ENCODE measurements around the gene CYP4Z1. TPM values are rescaled to one million over a fixed set of nuclear protein-coding genes. Genes with fewer than 3 reads are reported as not detected.
"Not testable (repeated sequence)": the region's sequence is repeated elsewhere in the genome, so short reads cannot be mapped to it uniquely, and the experiment has no call there.

Gene CYP4Z1
- total and polyA plus RNA-seq, 2 of the 13 experiments (the other 11 are each of a cell fraction or from before 2014, with no cell fraction given): not detected

DNA sequence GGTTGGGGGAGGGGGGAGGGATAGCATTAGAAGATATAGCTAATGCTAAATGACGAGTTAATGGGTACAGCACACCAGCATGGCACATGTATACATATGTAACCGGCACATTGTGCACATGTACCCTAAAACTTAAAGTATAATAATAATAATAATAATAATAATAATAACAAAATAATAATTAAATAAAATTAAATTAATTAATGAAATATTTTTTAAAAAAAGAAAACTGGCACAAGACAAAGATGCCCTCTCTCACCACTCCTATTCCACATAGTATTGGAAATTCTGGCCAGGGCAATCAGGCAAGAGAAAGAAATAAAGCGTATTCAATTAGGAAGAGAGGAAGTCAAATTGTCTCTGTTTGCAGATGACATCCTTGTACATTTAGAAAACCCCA is 90.9 kb downstream of the CYP4Z1 start:
- DNase-seq (ENCODE audit: low spot score); H3K36me3 ChIP-seq (replicated peaks in 1 of 2; ENCODE audit: control insufficient read depth in 1 of 2, insufficient read depth in 2 of 2, low read length in 2 of 2); H3K79me2 ChIP-seq (ENCODE audit: insufficient read depth, low read length); H2AFZ ChIP-seq (ENCODE audit: low read length); H3K4me2 ChIP-seq (ENCODE audit: low read depth, low read length); H3K4me3 ChIP-seq (replicated peaks in 1 of 3; ENCODE audit: insufficient read depth in 1 of 3, low read depth in 2 of 3, low read length in 3 of 3); FAIRE-seq; ATAC-seq; in situ Hi-C loops (cut with HindIII; ENCODE audit: extremely low pct_ligation_motif_present, low pct_unique_long_range_greater_than_20kb); intact Hi-C loops (cut with micrococcal nuclease; ENCODE audit: unreplicated experiment); H3K9me3 ChIP-seq (ENCODE audit: low read length); H3K27ac ChIP-seq (ENCODE audit: extremely low read length, insufficient read depth, low read length); H3K9ac ChIP-seq (ENCODE audit: insufficient read depth, low read depth, low read length); H4K20me1 ChIP-seq (ENCODE audit: insufficient read depth, low read length); CTCF ChIA-PET (ENCODE audit: low intra/inter-chr PET ratio, low total read pairs); H3K27me3 ChIP-seq (ENCODE audit: control insufficient read depth in 1 of 2, insufficient read depth in 2 of 2, low read length in 2 of 2); POLR2A ChIA-PET; BruUV-seq (replicated peaks); H3K4me1 ChIP-seq (ENCODE audit: insufficient read depth, low read length): not testable (repeated sequence)
- TF ChIP-seq, protein P1, sequence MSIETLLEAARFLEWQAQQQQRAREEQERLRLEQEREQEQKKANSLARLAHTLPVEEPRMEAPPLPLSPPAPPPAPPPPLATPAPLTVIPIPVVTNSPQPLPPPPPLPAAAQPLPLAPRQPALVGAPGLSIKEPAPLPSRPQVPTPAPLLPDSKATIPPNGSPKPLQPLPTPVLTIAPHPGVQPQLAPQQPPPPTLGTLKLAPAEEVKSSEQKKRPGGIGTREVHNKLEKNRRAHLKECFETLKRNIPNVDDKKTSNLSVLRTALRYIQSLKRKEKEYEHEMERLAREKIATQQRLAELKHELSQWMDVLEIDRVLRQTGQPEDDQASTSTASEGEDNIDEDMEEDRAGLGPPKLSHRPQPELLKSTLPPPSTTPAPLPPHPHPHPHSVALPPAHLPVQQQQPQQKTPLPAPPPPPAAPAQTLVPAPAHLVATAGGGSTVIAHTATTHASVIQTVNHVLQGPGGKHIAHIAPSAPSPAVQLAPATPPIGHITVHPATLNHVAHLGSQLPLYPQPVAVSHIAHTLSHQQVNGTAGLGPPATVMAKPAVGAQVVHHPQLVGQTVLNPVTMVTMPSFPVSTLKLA (IDR thresholded peaks at IDR 0.05): 0 out of 2 replicates have a peak, but pooled peaks have one; percentile 20
- WGBS (ENCODE audit: low lambda C conversion rate): 35% methylated on average over 3 of the region's 3 CpGs

DNA sequence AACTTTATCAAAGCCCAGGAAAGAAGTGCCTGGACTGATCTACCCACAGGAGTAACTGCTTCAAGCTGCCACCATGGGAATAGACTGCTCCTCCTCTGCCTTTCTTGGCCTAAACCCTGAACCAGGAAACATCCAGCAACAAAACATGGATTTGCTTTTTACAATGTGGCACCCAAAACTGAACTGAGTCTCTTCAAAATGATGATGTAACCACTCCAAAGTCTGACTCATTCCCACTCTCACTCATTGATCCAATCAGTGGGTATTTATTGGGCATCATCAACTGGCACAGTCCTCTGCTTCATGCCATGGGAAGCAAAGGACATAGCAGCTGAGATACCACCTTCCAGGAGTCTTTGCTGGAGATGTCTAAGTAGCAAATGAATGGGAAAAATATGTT is 93.7 kb downstream of the CYP4Z1 start:
- FAIRE-seq: no peak
- Histone ChIP-seq H3K9ac (ENCODE audit: insufficient read depth, low read depth, low read length) (no peak overlapping the region), H3K27me3 (ENCODE audit: control insufficient read depth in 1 of 2, insufficient read depth in 2 of 2, low read length in 2 of 2) (no peaks in the 10 kb centered on the region), H3K36me3 (replicated peaks in 1 of 2; ENCODE audit: control insufficient read depth in 1 of 2, insufficient read depth in 2 of 2, low read length in 2 of 2) (no peaks in the 10 kb centered on the region), H3K79me2 (ENCODE audit: insufficient read depth, low read length) (no peaks in the 10 kb centered on the region), H4K20me1 (ENCODE audit: insufficient read depth, low read length) (no peaks in the 10 kb centered on the region), H2AFZ (ENCODE audit: low read length) (no peak overlapping the region), H3K4me2 (ENCODE audit: low read depth, low read length) (no peak overlapping the region), H3K4me3 (replicated peaks in 1 of 3; ENCODE audit: insufficient read depth in 1 of 3, low read depth in 2 of 3, low read length in 3 of 3) (no peak overlapping the region), H3K9me3 (ENCODE audit: low read length) (no peaks in the 10 kb centered on the region), H3K4me1 (ENCODE audit: insufficient read depth, low read length) (peaks cover 9% of the 10 kb centered on the region), H3K27ac (ENCODE audit: extremely low read length, insufficient read depth, low read length) (no peak overlapping the region)
- POLR2A ChIA-PET: no interaction called here
- CTCF ChIA-PET (ENCODE audit: low intra/inter-chr PET ratio, low total read pairs): no interaction called here
- no peak for TF ChIP-seq RFX5 (IDR thresholded peaks at IDR 0.05; ENCODE audit: low read depth, low read length)
- peak; percentile 83 for TF ChIP-seq ATF7 (IDR thresholded peaks at IDR 0.05)
- TF ChIP-seq ATF7 (CRISPR knock-in tag; IDR thresholded peaks at IDR 0.05): no peak
- in situ Hi-C loops (cut with HindIII; ENCODE audit: extremely low pct_ligation_motif_present, low pct_unique_long_range_greater_than_20kb): no loop called here
- no peak for DNase-seq (ENCODE audit: low spot score)
- no TSS peak for BruUV-seq (replicated peaks)
- no peak for ATAC-seq
- intact Hi-C loops (cut with micrococcal nuclease; ENCODE audit: unreplicated experiment): no loop called here

Data from HepG2 (cell line).